Testis (tissue), 3 donors: ENCODE measurements around the gene LRP1B. TPM values are rescaled to one million over a fixed set of nuclear protein-coding genes. Genes with fewer than 3 reads are reported as not detected.

Experiments used
- DNase-seq: peaks from one replicate; pipeline ENCODE4 v3.0.0-alpha.2; 2019
- H3K27ac ChIP-seq, 2 donors: fragments of 200-600 bp; sonication (generic); one replicate each; pipeline ENCODE4 v1.5.1; 2019
- H3K27me3 ChIP-seq: fragments of 200-600 bp; sonication (generic); one replicate; pipeline ENCODE4 v1.5.1; 2019
- H3K36me3 ChIP-seq: fragments of 200-600 bp; sonication (generic); one replicate; pipeline ENCODE4 v1.5.1; 2017; ENCODE audit warnings: low read depth; ENCODE audit errors: missing control alignments
- H3K4me1 ChIP-seq: fragments of 200-600 bp; sonication (generic); one replicate; pipeline ENCODE4 v1.5.1; 2019
- H3K4me3 ChIP-seq, 2 donors: fragments of 200-600 bp; sonication (generic); one replicate each; pipeline ENCODE4 v1.5.1; 2017 to 2019
- H3K9me3 ChIP-seq: fragments of 200-600 bp; sonication (generic); one replicate; pipeline ENCODE4 v1.5.1; 2017
- POLR2A ChIP-seq: fragments of 450-650 bp; IDR thresholded peaks from one replicate; pipeline ENCODE4 v1.6.1; 2017; ENCODE audit warnings: antibody characterized with exemption, mild to moderate bottlenecking, moderate library complexity
- WGBS, 2 donors: methylation state at CpG; one replicate each; pipeline ENCODE4 v1.1.5; 2018; 5-methylcytosine and 5-hydroxymethylcytosine counted together
- intact Hi-C: fragments of 100-400 bp; cut with DNase I; formaldehyde crosslinking; loops from one replicate; pipeline ENCODE4 v1.15.1; 2023; ENCODE audit warnings: low total_unique reads
- polyA plus RNA-seq: library from polyadenylated mRNA; stranded (reverse); fragments of 350-450 nt; fragmentation: Illumina TruSeq; extraction: RNeasy Lipid Tissue Mini Kit (QIAGEN cat#74804); gene quantifications from one replicate; pipeline ENCODE4 v1.2.3, GENCODE V29; 2014; ENCODE audit warnings: low read depth, low replicate concordance; ENCODE audit not compliant: insufficient read depth
- total RNA-seq, 2 donors: library from RNA; depleted of rRNA; stranded (reverse); fragments of >200 nt; gene quantifications; one replicate each; pipeline ENCODE4 v1.2.3, GENCODE V29; 2016
- TF ChIP-seq, protein P1 (sequence below), 3 experiments: fragments of 450-650 bp in 2 of 3; fragments of 200-600 bp in 1 of 3; sonication (generic) in 1 of 3; IDR thresholded peaks; one replicate each; pipeline ENCODE4 v1.5.1; 2016 to 2019; ENCODE audit warnings: antibody characterized with exemption in 3 of 3, mild to moderate bottlenecking in 2 of 3, moderate library complexity in 1 of 3

The LRP1B gene
- total and polyA plus RNA-seq, 3 donors from 2014 or later: 0.79 to 1.9 (median 0.84) TPM

- Histone ChIP-seq H3K4me3 (no peak overlapping the region), H3K9me3 (no peaks in the 10 kb centered on the region), H3K27me3 (no peaks in the 10 kb centered on the region), H3K27ac (no peak overlapping the region), H3K36me3 (no peaks in the 10 kb centered on the region), H3K4me1 (no peaks in the 10 kb centered on the region)
- WGBS, 2 donors: 83 to 90% methylated on average over 3 of the region's 3 CpGs
- no peak for TF ChIP-seq POLR2A
- TF ChIP-seq, protein P1, sequence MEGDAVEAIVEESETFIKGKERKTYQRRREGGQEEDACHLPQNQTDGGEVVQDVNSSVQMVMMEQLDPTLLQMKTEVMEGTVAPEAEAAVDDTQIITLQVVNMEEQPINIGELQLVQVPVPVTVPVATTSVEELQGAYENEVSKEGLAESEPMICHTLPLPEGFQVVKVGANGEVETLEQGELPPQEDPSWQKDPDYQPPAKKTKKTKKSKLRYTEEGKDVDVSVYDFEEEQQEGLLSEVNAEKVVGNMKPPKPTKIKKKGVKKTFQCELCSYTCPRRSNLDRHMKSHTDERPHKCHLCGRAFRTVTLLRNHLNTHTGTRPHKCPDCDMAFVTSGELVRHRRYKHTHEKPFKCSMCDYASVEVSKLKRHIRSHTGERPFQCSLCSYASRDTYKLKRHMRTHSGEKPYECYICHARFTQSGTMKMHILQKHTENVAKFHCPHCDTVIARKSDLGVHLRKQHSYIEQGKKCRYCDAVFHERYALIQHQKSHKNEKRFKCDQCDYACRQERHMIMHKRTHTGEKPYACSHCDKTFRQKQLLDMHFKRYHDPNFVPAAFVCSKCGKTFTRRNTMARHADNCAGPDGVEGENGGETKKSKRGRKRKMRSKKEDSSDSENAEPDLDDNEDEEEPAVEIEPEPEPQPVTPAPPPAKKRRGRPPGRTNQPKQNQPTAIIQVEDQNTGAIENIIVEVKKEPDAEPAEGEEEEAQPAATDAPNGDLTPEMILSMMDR (IDR thresholded peaks at IDR 0.05): no peak
- no peak for DNase-seq
- intact Hi-C loops: no loop called here
Measured at GRCh38 chr2:142082368-142082767, 48.4 kb downstream of the LRP1B start.

GRCh38 chr2:142076317-142076716, 54.5 kb downstream of the LRP1B start:
- Histone ChIP-seq H3K4me3 (no peak overlapping the region), H3K9me3 (no peaks in the 10 kb centered on the region), H3K36me3 (no peaks in the 10 kb centered on the region), H3K27ac (no peak overlapping the region), H3K27me3 (no peaks in the 10 kb centered on the region), H3K4me1 (no peaks in the 10 kb centered on the region)
- intact Hi-C loops: no loop called here
- no peak for TF ChIP-seq POLR2A
- TF ChIP-seq, protein P1 (IDR thresholded peaks at IDR 0.05): no peak
- 47% methylated on average over 2 of the region's 2 CpGs for WGBS, 2 donors
- DNase-seq: no peak

DNA sequence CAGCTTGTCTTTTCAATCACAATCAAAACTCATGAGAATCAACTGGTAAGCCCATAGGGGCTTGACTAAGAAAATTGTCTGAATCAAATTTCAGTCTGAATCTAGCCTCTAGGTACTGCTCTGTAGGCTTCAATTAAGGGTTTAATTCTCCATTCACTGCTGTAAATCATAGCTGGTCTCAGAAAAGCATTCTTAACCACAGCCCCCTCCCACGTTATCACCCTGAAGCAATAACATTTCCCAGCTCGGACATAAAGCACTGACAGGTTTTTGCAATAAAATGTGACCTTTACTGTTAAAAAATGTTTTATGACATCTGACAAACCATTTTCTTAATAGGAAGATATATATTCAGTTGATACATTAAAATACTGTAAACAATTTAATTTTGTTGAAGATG, 55.0 kb downstream of the LRP1B start:
- H3K27me3 ChIP-seq: no peaks in the 10 kb centered on the region
- no peaks in the 10 kb centered on the region for H3K36me3 ChIP-seq
- intact Hi-C loops: no loop called here
- no peak overlapping the region for H3K27ac ChIP-seq
- H3K9me3 ChIP-seq: no peaks in the 10 kb centered on the region
- H3K4me3 ChIP-seq: no peak overlapping the region
- H3K4me1 ChIP-seq: no peaks in the 10 kb centered on the region
- WGBS, 2 donors: 66 to 67% methylated on average over 2 of the region's 2 CpGs
- no peak for DNase-seq
- TF ChIP-seq, protein P1 (IDR thresholded peaks at IDR 0.05): no peak
- TF ChIP-seq POLR2A: no peak

DNA sequence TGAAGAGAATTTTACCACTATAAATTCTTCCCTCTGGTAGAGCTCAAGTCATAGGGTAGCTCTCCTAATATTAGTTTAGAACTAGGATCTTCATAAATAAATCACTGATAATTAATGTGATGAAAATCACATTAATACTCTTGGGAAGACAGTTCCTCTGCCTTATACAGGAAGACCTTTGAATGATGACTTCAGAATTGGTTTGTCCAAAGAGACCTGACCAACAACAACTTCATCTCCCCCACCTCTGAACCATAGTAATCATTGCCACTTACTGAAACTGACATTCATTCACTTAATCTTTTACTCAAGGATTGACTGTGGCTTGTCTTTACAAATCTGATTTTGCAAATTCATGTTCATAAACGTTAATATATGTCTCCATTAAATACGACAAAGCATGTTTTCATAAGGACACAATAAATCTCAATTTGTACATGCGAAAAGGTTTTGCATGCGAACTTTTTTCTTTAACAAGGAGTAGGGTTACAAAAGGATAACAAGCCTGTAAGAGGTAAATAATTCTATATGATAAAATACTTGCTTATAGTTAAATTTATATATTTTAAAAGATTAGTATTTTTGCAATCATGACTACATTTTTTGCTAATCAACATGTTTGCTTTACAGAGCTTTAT, 61.4 kb downstream of the LRP1B start:
- TF ChIP-seq, protein P1 (IDR thresholded peaks at IDR 0.05): no peak
- no peak for TF ChIP-seq POLR2A
- Histone ChIP-seq H3K9me3 (no peaks in the 10 kb centered on the region), H3K27ac (no peak overlapping the region), H3K4me1 (no peaks in the 10 kb centered on the region), H3K36me3 (no peaks in the 10 kb centered on the region), H3K27me3 (no peaks in the 10 kb centered on the region), H3K4me3 (no peak overlapping the region)
- intact Hi-C loops: no loop called here
- WGBS, 2 donors: 68 to 72% methylated on average over 4 of the region's 4 CpGs
- DNase-seq: no peak

DNA sequence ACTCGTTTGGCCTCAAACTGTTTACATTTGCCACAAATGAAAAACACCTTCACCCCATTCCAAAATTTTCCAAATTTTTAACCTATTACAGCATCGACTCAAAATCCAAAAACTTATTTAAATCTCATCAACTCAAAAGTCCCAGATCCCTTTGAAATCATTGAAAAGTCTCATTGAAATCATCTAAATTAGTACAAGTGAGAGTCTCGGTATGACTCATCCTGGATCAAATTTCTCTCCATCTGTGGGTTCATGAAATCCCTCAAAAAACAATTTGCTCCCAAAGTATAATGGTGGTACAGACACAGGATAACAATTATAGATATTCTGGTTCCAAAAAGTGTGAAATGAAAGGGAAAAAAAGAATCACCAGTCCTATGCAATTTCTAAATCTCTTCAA, 65.1 kb downstream of the LRP1B start:
- DNase-seq: no peak
- intact Hi-C loops: no loop called here
- H3K4me3 ChIP-seq: no peak overlapping the region
- H3K36me3 ChIP-seq: no peaks in the 10 kb centered on the region
- H3K27me3 ChIP-seq: no peaks in the 10 kb centered on the region
- 74 to 87% methylated on average over 3 of the region's 3 CpGs for WGBS, 2 donors
- no peaks in the 10 kb centered on the region for H3K9me3 ChIP-seq
- no peaks in the 10 kb centered on the region for H3K4me1 ChIP-seq
- TF ChIP-seq, protein P1 (IDR thresholded peaks at IDR 0.05): no peak
- no peak for TF ChIP-seq POLR2A
- H3K27ac ChIP-seq: no peak overlapping the region
